Neural progenitor cell (in vitro differentiated cells): ENCODE results near the gene KCNQ1.

Experiments used
- EZH2 ChIP-seq: fragments of 200-600 bp; sonication (generic); IDR thresholded peaks from 2 replicates; pipeline ENCODE4 v1.6.1; 2017; ENCODE audit warnings: antibody characterized with exemption, mild to moderate bottlenecking, moderate library complexity
- EZH2phosphoT487 ChIP-seq: fragments of 200-600 bp; sonication (generic); IDR thresholded peaks from 2 replicates; pipeline ENCODE4 v1.6.1; 2017; ENCODE audit warnings: antibody characterized with exemption
- TF ChIP-seq, protein P1 (sequence below): fragments of 200-600 bp; sonication (generic); IDR thresholded peaks from 2 replicates; pipeline ENCODE4 v1.5.1; 2017; ENCODE audit warnings: antibody characterized with exemption, mild to moderate bottlenecking

DNA sequence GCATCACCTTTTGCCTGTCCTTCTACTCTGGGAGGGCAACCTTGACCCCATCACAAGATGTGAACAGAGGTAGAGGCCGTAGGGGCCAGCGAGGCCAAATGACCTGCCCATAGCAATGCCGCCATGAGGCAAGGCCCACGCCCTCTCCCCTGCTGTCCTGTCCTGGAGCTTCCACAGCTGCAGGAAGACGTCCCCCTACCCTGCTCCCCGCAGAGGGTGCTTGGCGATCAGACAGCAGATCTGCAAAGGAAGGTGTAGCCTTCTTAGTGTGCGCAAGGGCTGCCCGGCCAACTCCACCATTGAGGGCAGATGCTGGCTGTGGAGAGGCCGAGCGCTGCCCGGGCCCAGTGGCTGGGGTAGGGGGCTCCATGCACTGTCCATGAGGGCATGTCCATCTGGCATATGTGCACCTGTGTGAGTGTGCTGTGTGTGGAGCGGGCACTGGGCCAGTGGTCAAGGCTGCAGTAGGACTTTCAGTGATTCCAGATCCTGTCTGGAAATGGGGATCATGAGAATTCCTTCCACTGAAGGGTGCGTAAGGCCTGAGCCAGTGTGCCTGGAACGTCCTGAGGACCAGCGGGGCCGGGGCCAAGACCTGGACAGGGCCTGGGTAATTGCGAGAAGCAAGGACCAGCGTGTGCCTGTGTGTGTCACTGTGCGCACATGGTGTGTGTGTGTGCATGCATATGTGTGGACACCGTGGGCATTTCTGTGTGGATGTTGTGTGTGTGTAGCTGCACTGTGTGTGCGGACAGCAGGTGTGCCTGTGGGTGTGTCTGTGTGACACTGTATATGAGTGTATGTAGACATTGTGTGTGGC lies 11.5 kb upstream of the KCNQ1 start:
- TF ChIP-seq, protein P1, sequence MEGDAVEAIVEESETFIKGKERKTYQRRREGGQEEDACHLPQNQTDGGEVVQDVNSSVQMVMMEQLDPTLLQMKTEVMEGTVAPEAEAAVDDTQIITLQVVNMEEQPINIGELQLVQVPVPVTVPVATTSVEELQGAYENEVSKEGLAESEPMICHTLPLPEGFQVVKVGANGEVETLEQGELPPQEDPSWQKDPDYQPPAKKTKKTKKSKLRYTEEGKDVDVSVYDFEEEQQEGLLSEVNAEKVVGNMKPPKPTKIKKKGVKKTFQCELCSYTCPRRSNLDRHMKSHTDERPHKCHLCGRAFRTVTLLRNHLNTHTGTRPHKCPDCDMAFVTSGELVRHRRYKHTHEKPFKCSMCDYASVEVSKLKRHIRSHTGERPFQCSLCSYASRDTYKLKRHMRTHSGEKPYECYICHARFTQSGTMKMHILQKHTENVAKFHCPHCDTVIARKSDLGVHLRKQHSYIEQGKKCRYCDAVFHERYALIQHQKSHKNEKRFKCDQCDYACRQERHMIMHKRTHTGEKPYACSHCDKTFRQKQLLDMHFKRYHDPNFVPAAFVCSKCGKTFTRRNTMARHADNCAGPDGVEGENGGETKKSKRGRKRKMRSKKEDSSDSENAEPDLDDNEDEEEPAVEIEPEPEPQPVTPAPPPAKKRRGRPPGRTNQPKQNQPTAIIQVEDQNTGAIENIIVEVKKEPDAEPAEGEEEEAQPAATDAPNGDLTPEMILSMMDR = no peak
- TF ChIP-seq EZH2phosphoT487 = no peak
- TF ChIP-seq EZH2 = no peak
